GM10266 (cell line): ENCODE results near the gene MMP21.

Experiments
- DNase-seq: peaks from one replicate; pipeline ENCODE4 v3.0.0; 2012; ENCODE audit errors: extremely low spot score
- TF ChIP-seq, protein P1 (sequence below): IDR thresholded peaks from 2 replicates; pipeline ENCODE4 v1.5.1; 2012; ENCODE audit warnings: mild to moderate bottlenecking, low read depth; ENCODE audit not compliant: control insufficient read depth, insufficient read depth; ENCODE audit errors: missing control alignments

MMP21 gene

DNA sequence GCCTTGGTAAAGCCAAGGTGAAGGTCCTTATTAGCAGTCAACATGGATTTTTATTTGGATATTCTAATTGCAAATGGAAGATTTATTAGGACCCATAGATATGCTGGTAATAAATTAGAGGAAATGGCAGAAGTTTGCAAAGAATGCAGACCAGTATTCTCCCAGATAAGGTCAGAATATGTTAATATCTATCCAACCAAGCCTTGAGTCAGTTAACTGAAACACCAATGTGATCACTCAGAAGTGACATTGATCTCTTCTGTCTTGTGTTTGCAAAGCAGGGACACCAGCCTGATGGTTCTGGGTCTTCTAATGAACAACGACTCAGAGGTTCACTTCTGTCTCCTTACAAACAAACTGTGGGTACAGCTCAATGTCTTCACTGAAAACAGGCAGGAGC is 26.0 kb upstream of the MMP21 start:
- TF ChIP-seq, protein P1, sequence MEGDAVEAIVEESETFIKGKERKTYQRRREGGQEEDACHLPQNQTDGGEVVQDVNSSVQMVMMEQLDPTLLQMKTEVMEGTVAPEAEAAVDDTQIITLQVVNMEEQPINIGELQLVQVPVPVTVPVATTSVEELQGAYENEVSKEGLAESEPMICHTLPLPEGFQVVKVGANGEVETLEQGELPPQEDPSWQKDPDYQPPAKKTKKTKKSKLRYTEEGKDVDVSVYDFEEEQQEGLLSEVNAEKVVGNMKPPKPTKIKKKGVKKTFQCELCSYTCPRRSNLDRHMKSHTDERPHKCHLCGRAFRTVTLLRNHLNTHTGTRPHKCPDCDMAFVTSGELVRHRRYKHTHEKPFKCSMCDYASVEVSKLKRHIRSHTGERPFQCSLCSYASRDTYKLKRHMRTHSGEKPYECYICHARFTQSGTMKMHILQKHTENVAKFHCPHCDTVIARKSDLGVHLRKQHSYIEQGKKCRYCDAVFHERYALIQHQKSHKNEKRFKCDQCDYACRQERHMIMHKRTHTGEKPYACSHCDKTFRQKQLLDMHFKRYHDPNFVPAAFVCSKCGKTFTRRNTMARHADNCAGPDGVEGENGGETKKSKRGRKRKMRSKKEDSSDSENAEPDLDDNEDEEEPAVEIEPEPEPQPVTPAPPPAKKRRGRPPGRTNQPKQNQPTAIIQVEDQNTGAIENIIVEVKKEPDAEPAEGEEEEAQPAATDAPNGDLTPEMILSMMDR: no peak
- DNase-seq: no peak

DNA sequence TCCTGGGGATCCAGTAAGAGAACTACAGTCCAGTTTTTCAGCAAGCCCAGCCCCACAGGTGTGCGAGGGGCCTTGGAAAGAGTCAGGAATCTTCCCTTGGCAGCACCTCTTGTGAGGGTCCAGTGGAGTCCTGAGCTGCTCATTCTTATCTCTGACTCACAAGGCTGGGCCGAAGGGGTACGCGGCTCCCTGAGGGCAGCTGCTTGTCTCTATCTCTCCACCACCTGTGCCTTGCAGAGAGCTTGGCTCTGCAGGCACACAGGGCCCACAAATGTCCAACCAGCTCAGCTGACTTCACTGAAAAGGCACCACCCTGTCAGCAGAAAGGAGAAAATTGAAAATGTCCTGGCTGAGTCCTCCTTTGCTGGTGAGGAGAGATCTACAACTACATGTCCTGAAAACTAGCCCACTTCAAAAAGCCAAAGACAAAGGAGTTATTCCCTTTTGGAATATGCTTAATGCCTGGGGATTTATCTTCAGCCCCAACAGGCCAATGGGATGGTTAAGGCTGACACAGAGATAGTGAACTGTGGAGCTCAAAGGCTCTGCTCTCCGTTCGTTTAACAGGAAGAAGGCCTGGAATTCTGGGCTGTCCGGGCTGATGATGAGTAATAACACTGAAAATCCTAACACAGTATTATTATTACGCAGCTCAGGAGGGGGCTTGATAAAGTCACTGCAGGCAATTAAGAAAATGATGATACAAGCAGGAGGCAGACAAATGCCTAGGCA is 24.0 kb upstream of the MMP21 start:
- no peak for DNase-seq
- TF ChIP-seq, protein P1: no peak

DNA sequence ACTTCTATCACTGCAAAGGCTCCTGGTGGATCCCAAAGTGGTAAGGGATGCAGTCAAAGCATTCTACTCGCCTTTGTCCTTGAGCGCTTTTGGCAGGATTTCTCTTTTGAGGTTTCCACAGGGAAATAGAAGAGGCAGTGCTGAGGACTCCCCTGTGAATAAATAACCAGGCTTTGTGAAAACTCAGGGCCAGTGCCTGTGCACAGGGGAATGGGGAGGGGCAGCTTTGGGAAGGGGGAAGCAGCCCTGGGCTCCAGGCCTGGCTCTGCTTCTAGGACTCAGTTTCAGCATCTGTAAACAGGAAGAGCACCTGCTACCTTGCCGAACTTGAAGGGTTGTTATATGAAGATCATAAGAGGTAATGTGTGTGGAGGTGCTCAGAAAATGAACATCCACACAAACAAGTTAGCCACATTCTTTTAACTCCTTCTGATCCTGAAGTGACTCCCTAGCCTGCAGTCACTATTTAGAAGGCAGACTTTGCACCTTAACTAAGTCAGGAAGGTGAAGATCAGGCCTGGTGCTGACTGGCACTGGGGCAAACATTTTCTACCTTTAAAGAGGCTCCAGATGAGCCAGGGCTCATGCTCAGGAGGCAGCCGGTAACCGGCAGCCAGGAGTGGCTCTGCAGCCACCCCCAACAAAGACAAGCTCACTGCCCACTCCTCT is 22.5 kb upstream of the MMP21 start:
- no peak for DNase-seq
- TF ChIP-seq, protein P1: no peak

- DNase-seq: no peak
- TF ChIP-seq, protein P1: no peak
Measured at GRCh38 chr10:125797424-125797823, 21.8 kb upstream of the MMP21 start.

GRCh38 chr10:125795637-125796190 is 20.1 kb upstream of the MMP21 start:
- TF ChIP-seq, protein P1: no peak
- DNase-seq: no peak

DNA sequence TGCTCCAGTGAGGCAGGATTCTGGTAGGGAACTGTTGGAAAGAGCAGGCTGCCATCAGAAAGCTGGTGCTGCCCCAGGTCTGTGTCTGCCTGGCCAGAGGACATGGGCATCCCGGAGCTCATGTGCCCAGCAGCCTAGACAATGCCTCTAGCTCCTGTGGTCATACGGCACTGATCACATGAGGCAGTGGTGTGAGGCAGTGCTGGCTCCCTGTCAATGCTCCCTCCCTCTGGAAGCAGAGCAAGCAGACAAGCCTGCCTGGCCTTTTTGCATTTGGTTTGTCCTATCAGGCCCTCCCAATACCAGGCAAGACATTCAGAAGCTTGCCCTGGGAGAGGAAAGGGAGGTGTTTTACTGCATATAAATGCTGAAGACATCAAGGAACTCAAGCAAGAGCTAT is 19.5 kb upstream of the MMP21 start:
- DNase-seq: no peak
- TF ChIP-seq, protein P1: no peak

DNA sequence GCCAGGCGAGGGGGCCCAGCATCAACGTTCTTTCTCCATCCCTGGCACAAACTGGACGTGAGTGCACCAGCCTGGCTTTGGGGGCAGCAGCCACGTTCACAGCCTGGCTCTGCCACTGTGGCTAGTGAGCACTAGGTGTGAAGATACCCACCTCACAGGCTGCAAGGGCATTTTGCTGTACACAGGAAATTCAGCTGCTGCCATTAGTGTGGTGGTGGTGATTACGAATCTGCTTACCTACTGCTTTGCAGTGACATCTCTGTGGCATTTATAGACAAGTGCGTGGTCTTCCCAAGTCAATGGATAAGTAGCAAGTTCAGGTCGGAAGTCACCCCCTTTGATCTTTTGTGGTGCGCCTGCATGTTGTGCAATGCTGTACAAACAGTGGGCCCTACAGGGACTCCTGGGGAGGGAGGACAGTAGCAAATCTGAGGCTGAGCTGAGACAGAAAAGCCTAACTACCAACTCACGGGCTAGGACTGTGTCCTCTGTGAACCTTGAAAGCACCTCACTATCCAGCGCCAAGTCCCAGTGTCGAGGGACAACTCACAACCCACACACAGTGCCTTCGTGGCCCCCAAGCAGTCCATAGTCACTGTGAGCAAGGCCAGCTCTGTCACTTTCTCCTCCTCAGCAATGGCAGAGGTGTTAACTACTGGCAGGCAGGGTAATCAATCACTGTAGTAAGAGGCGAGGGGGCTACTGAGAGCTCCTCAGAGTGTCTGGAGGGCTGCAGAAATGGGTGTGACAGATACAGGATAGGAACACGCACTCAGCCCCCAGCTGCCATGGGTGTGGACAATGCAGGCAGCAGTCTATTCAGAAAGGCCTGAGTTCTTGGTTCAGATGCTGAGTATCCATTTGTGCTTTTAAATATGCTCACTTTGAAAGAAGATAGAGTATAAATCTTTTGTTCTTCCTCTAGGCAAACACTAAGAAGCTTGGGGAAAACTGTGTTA is 17.0 kb upstream of the MMP21 start:
- no peak for DNase-seq
- TF ChIP-seq, protein P1: no peak
